GM12872 (cell line): Measurements from ENCODE around the gene POU3F1.
A peak's percentile ranks its signal among the peaks of the same experiment; 100 is the strongest.

Experiments used
- TF ChIP-seq, protein P1 (sequence below): IDR thresholded peaks from 3 replicates; pipeline ENCODE4 v1.5.1; 2011; ENCODE audit warnings: low read depth, mild to moderate bottlenecking, low read length, moderate library complexity; ENCODE audit not compliant: insufficient read depth

Gene POU3F1

DNA sequence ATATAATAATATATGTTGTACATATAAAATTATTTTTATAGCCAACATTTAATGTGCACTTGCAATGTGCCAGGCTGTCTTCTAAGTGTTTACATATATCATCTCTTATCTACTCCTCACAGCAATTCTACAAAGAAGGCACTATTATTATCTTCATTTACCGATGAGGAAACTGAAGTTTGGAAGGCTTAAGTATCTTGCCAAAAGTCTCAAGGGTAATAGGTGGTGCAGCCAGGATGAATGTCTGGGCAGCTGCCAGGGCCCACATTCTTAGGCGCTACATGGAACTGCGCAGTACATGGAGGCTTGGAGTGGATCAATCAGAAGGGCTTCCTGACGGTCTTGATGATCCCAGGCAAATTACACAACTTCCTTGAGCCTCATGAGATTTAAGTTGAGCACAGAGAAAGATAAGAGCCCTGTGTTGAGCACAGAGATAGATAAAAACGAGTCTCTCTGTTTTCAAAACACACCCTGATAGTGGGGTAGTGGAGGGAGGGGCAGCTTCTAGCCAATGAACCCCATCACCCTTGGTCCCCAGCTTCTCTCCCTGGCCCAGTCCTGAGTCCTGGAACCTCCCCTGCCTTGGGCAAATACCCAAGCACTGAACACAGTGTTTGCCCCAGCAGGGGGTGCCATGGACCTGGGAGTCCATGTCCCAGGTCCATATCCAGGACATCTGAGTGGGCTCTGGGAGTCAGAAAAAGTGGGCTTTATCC is 9.2 kb downstream of the POU3F1 start:
- TF ChIP-seq, protein P1, sequence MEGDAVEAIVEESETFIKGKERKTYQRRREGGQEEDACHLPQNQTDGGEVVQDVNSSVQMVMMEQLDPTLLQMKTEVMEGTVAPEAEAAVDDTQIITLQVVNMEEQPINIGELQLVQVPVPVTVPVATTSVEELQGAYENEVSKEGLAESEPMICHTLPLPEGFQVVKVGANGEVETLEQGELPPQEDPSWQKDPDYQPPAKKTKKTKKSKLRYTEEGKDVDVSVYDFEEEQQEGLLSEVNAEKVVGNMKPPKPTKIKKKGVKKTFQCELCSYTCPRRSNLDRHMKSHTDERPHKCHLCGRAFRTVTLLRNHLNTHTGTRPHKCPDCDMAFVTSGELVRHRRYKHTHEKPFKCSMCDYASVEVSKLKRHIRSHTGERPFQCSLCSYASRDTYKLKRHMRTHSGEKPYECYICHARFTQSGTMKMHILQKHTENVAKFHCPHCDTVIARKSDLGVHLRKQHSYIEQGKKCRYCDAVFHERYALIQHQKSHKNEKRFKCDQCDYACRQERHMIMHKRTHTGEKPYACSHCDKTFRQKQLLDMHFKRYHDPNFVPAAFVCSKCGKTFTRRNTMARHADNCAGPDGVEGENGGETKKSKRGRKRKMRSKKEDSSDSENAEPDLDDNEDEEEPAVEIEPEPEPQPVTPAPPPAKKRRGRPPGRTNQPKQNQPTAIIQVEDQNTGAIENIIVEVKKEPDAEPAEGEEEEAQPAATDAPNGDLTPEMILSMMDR: peak; percentile 34

- TF ChIP-seq, protein P1: no peak
These were observed 11.7 kb downstream of the POU3F1 start for GRCh38 chr1:38034871-38035270.

DNA sequence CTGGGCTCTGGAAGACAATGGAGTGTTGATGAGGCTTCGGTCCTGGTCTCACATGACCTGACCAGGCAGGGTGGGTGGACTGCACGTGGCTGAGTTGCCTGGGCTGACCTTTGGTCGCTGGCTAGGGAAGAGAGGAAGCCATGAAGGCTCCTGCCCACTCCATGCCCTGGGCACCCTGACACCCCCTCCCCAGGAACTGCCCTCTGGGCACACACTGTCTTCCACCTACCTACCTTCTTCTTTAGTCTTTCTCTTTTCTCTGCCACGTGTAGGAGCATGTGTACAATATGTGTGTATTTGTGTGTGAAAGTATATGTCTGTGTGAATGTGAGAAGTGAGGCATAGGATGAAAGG is 15.1 kb downstream of the POU3F1 start:
- TF ChIP-seq, protein P1: no peak

DNA sequence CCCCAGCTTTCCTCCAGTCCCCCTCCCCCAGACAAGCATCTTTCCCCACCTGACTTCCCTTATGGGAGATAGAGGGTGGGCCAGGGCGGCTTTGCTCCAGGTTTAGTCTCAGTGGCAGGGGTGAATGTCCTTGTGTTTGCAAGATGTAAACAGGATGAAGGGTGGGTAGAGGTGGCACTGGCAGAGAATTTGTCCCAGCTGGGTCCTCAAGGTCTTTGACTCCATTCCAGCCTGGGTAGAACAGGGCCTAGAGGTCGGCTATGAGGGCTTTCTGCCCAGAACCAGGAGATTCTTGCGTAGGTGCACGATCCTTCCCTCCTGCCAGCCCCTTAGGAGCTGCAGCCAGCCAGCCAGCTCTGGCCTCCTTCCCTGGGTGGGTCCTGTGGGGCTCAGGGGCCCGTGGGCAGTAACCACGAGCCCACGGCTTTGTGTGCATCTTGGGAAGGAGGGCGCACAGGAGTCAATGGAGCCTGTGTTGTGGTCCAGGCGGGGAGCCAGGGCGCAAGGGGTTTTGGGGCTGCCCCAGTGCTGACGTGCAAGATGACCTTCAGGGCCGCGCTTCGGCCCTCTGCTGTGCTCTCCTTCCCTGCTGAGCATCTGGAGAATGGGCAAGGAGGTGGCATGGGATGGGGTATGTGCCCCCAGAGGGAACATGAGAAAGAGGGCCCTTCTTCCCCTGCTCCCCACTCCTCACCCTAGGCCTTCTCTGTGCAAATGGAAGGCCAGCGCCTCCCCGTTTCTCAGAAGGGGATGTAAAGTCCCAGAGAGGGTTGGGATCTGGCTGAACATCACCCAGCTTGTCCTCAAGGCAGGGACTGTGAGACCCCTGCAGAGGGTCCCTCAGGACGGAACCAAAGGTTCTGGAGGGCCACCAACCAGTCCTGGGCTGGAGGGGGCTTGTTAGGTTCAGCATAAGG is 15.7 kb downstream of the POU3F1 start:
- TF ChIP-seq, protein P1: no peak

GRCh38 chr1:38029685-38030511 is 16.7 kb downstream of the POU3F1 start:
- TF ChIP-seq, protein P1: no peak

DNA sequence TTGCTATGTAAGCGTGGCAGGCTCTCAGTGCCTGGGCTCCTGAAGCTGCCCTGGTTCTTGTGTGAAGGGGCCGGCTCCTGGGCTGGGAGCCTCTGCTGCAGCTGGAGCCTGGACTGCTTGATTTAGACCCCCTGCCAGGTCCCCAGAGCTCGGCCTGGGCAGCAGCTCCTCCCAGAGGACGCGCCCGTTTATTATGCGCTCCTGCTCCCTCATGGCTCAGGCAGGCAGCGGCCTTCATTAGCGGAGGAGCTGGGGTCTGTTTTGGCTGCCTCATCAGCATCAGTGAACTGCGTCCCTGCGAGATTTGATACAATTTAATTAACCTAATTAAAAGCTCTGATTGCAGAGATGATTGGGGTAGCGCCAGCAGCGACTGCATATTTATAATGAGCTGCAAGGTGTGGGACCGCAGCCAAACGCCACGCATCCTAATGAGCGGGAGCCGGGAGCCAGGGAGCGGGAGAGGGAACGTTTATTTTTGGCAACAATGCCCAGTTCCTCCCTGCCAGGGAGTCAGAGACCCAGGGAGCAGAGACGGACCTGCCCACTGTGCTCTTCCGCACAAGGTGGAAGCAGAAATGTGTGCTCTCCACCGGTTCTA is 17.4 kb downstream of the POU3F1 start:
- TF ChIP-seq, protein P1: no peak
